Tibial artery (tissue), 4 donors: ENCODE data around the gene CYB561D2.
A peak's percentile ranks its signal among the peaks of the same experiment; 100 is the strongest.

Source experiments
- DNase-seq, 2 donors: peaks; one replicate each; pipeline ENCODE4 v3.0.0-alpha.2; 2019
- H3K27ac ChIP-seq, 2 donors: fragments of 200-600 bp; sonication (generic) in 1 of 2; 1 replicate in 1 of 2; 2 replicates in 1 of 2; pipeline ENCODE4 v1.5.1; 2018 to 2019; ENCODE audit warnings: mild to moderate bottlenecking in 1 of 2
- H3K27me3 ChIP-seq, 2 donors: fragments of 200-600 bp; sonication (generic) in 1 of 2; one replicate each; pipeline versions ENCODE4 v1.5.1 to v1.6.0; 2016 to 2019
- H3K36me3 ChIP-seq, 3 donors: fragments of 200-600 bp; sonication (generic) in 2 of 3; one replicate each; pipeline ENCODE4 v1.5.1; 2016 to 2019; ENCODE audit warnings: mild to moderate bottlenecking in 2 of 3
- H3K4me1 ChIP-seq, 4 donors: fragments of 200-600 bp; sonication (generic) in 2 of 4; 1 replicate in 3 of 4; 2 replicates in 1 of 4; pipeline ENCODE4 v1.5.1; 2016 to 2019
- H3K4me3 ChIP-seq, 2 donors: fragments of 200-600 bp; sonication (generic) in 1 of 2; 1 replicate in 1 of 2; 2 replicates in 1 of 2; pipeline ENCODE4 v1.5.1; 2018 to 2019; ENCODE audit warnings: mild to moderate bottlenecking in 2 of 2
- H3K9me3 ChIP-seq, 3 donors: fragments of 200-600 bp; sonication (generic) in 1 of 3; one replicate each; pipeline ENCODE4 v1.5.1; 2016 to 2019
- intact Hi-C: fragments of 100-400 bp; cut with DNase I; formaldehyde crosslinking; loops from one replicate; pipeline ENCODE4 v1.15.0; 2023; ENCODE audit warnings: low total_unique reads
- TF ChIP-seq, protein P1 (sequence below), 2 experiments: fragments of 200-600 bp in 1 of 2; fragments of 450-650 bp in 1 of 2; IDR thresholded peaks; one replicate each; pipeline ENCODE4 v1.5.1; 2017 to 2019; ENCODE audit warnings: antibody characterized with exemption in 2 of 2, mild to moderate bottlenecking in 1 of 2, moderate library complexity in 1 of 2

The CYB561D2 gene

DNA sequence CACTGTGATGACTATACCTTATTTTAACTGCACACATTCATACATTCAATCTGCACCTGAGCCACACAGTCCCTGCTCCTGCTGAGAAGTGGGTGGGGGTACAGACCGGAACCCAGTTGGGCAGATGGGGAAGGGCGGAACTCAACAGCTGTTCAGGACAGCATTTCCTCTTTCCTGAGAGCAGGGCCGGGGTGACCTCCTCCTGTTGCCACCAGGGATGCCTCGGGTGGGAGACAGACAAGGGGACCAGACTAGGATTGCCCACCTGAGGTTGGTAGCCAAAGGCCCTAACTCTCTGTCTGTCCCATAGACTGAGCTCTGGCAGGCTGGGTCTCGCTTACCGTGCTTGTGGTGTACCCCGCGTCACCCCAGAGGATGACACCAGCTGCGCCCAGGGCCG, 32.0 kb upstream of the CYB561D2 start:
- peaks cover 0 to 57% (median 30%) of the 10 kb centered on the region in 4 donors for H3K4me1 ChIP-seq
- intact Hi-C loops, result no loop called here
- H3K36me3 ChIP-seq, result peaks cover 0 to 24% (median 18%) of the 10 kb centered on the region in 3 donors
- H3K9me3 ChIP-seq, result no peaks in the 10 kb centered on the region
- DNase-seq, result no peak
- H3K4me3 ChIP-seq, result peak overlapping the region in 1 of 2 donors; percentile 17
- H3K27me3 ChIP-seq, result no peaks in the 10 kb centered on the region
- H3K27ac ChIP-seq, result no peak overlapping the region
- TF ChIP-seq, protein P1, sequence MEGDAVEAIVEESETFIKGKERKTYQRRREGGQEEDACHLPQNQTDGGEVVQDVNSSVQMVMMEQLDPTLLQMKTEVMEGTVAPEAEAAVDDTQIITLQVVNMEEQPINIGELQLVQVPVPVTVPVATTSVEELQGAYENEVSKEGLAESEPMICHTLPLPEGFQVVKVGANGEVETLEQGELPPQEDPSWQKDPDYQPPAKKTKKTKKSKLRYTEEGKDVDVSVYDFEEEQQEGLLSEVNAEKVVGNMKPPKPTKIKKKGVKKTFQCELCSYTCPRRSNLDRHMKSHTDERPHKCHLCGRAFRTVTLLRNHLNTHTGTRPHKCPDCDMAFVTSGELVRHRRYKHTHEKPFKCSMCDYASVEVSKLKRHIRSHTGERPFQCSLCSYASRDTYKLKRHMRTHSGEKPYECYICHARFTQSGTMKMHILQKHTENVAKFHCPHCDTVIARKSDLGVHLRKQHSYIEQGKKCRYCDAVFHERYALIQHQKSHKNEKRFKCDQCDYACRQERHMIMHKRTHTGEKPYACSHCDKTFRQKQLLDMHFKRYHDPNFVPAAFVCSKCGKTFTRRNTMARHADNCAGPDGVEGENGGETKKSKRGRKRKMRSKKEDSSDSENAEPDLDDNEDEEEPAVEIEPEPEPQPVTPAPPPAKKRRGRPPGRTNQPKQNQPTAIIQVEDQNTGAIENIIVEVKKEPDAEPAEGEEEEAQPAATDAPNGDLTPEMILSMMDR (IDR thresholded peaks at IDR 0.05), result no peak

DNA sequence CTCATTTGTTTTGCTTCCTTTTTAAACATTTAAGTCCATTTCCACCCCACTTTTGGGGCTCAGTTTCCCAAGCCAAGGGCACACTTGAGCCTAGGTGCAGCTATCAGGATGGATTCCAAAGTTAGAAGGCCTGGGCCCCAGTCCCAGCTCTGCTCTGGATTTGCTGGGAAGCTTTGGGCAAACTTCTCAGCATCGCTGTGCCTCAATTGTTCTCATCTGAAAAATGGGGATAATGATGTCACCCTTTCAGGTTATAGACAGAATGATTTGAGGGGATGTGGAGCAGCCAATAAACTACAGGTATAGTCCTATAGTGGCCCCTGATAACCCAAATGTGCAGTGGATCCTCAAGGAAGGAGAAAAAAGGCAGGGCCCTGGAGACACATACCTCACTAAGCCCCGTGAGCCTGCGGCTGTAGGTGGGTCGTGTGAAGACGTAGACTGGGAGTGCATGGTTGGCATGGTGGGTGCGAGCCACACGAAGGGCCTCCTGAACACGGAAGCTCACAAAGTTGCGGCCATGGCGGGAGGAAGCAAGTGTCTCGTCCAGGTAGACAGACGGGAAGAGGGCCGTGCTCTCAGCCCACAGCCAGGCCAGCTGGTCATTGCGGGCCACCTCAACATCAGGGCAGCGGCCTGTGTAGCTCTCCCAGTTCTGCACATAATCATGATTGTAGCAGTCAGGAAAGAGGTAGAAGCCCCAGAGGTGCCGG, 31.3 kb upstream of the CYB561D2 start:
- Histone ChIP-seq H3K9me3 (no peaks in the 10 kb centered on the region), H3K27ac (no peak overlapping the region), H3K27me3 (no peaks in the 10 kb centered on the region), H3K4me3 (peak overlapping the region; percentile 70 to 89), H3K36me3 (peaks cover 0 to 24% (median 18%) of the 10 kb centered on the region in 3 donors), H3K4me1 (peaks cover 0 to 58% (median 30%) of the 10 kb centered on the region in 4 donors)
- intact Hi-C loops, result no loop called here
- DNase-seq, result no peak
- TF ChIP-seq, protein P1 (IDR thresholded peaks at IDR 0.05), result no peak

DNA sequence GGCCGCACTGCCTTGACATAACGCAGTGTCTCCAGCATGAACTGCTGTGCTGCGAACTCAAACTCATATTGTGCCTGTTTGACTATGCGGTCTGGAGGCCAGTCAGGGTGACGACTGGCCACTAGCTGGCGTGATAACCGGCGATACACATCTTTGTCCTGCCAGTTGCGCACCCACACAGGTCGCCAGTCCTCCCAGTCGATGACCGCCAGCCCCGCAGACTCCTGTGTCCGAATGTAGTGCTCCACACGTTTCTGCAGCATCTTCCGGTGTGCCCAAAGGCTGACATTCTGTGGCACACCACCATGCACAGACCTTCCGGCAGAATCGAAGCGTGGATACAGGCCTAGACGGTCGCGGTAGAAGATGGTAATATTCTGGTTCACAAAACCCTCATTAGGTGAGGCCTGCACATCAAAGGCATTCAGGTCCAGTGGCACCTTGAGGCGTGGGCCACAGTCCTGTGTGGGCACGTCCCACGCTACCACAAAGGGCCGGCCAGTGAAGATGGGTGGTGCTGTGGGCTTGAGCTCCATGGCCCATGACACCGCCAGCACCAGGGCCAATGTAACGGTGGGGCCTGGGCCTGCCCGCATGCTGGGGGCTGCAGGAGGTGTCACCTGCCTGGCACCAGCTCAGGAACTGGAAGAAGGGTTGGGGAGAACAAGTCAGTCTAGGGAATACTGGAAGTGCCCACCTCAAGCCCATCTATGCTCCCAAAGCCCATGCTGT, 30.6 kb upstream of the CYB561D2 start:
- Histone ChIP-seq H3K27me3 (no peaks in the 10 kb centered on the region), H3K4me1 (peaks cover 0 to 62% (median 30%) of the 10 kb centered on the region in 4 donors), H3K36me3 (peaks cover 0 to 25% (median 20%) of the 10 kb centered on the region in 3 donors), H3K27ac (peak overlapping the region; percentile 93), H3K9me3 (no peaks in the 10 kb centered on the region), H3K4me3 (peak overlapping the region; percentile 70 to 89)
- TF ChIP-seq, protein P1 (IDR thresholded peaks at IDR 0.05), result no peak
- intact Hi-C loops, result loop anchor here (2.0 kb wide), 1 partner anchor 19 kb away; no protein-coding TSS in a partner anchor
- no peak for DNase-seq

DNA sequence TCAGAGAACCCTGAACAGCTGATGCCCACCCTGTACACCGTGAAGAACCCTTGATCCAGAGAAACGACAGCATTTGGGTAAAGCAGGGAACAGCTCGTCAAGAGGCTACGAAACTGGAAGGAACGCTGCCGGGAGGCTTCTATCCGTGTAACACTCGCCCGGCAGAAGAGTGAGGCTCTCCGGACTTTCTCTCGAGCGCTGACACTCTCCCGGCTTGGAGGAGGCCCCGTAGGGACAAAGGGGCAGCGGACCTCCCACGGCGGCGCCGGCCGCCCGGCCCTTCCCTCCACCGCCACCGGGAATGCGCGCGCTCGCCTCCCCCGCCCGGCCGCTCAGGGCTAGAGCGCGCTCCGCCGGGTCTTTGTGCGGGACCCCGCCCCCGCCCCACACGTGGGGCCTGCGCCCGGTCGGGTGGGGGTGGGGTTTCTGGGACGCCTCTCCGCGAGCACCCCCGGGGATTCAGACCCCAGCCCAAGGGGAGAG, 29.8 kb upstream of the CYB561D2 start:
- intact Hi-C loops, result loop anchor here (2.0 kb wide), 1 partner anchor 20 kb away; no protein-coding TSS in a partner anchor
- TF ChIP-seq, protein P1 (IDR thresholded peaks at IDR 0.05), result peak in 1 of 2 experiments; percentile 5
- peak overlapping the region; percentile 70 to 89 for H3K4me3 ChIP-seq
- peaks cover 0 to 63% (median 30%) of the 10 kb centered on the region in 4 donors for H3K4me1 ChIP-seq
- peak overlapping the region; percentile 93 for H3K27ac ChIP-seq
- H3K9me3 ChIP-seq, result no peaks in the 10 kb centered on the region
- H3K27me3 ChIP-seq, result no peaks in the 10 kb centered on the region
- peaks cover 6 to 29% (median 26%) of the 10 kb centered on the region in 3 donors for H3K36me3 ChIP-seq
- DNase-seq, result peak; percentile 71 to 87

DNA sequence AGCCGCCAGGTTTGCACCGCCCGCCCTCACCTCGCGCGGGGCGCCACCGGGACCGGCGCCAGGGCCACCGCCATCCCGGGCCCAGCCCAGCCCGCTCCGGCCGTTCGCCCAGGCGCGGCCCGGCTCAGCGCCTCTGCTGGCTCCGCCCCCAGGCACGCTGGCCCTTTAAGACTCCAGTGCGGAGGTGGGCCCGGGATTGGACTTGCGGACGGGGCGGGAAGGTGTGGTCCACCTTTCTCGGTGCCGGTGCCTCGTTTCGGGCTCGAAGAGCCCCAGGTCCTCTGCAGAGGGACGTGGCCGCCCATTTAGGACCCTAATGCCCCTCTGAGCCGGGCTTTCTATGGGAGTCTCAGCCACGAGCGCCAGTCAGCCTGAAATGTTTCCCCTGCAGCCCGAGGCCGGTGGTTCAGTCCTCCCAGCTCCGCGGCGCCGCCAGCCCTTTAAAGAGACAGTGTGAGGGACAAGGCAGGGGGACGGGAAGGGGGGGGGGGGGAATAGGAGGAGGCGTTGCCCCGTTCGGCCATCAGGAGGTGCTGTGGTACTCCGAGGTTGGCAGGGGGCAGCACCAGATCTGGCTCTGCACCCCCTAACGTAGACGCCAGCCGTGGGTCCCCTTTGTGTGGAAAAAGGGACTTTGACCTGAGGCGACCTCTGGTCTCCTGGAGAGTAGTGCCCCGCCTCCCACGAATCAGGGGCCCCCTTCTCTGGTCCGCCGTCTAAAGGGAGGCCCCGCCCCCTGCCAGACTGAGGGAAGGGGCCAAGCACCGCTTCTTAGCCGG, 29.1 kb upstream of the CYB561D2 start:
- intact Hi-C loops, result loop anchor here (2.0 kb wide), 1 partner anchor 21 kb away; no protein-coding TSS in a partner anchor
- H3K4me1 ChIP-seq, result peaks cover 0 to 67% (median 31%) of the 10 kb centered on the region in 4 donors
- H3K27ac ChIP-seq, result peak overlapping the region; percentile 93
- no peaks in the 10 kb centered on the region for H3K27me3 ChIP-seq
- H3K9me3 ChIP-seq, result no peaks in the 10 kb centered on the region
- peaks cover 7 to 33% (median 33%) of the 10 kb centered on the region in 3 donors for H3K36me3 ChIP-seq
- TF ChIP-seq, protein P1 (IDR thresholded peaks at IDR 0.05), result peak; percentile 38 to 44
- peak; percentile 90 to 94 for DNase-seq
- H3K4me3 ChIP-seq, result peak overlapping the region; percentile 70 to 89
